ENCODE measurements around the gene SEMA4B.
"Not testable (repeated sequence)": the region's sequence is repeated elsewhere in the genome, so short reads cannot be mapped to it uniquely, and the experiment has no call there.

Gene SEMA4B

GRCh38 chr15:90243943-90244639, 43.0 kb downstream of the SEMA4B start:
- no peak for TF ChIP-seq CTCF (conservative IDR thresholded peaks at IDR 0.05; ENCODE audit: control insufficient read depth, insufficient read depth, low read depth, low read length)
- no peak overlapping the region for H3K4me3 ChIP-seq (ENCODE audit: control insufficient read depth, low read depth, low read length)
- no peak for DNase-seq (ENCODE audit: low read depth)

GRCh38 chr15:90248789-90249202, 47.7 kb downstream of the SEMA4B start:
- TF ChIP-seq CTCF (conservative IDR thresholded peaks at IDR 0.05; ENCODE audit: control insufficient read depth, insufficient read depth, low read depth, low read length): no peak
- no peak for DNase-seq (ENCODE audit: low read depth)
- no peak overlapping the region for H3K4me3 ChIP-seq (ENCODE audit: control insufficient read depth, low read depth, low read length)

- no peak for TF ChIP-seq CTCF (conservative IDR thresholded peaks at IDR 0.05; ENCODE audit: control insufficient read depth, insufficient read depth, low read depth, low read length)
- H3K4me3 ChIP-seq (ENCODE audit: control insufficient read depth, low read depth, low read length): peak within 1 kb of the TSS; percentile 63
- DNase-seq (ENCODE audit: low read depth): peak; percentile 70
Observed at GRCh38 chr15:90249203-90249863, 48.2 kb downstream of the SEMA4B start, which contains the start of gene TTLL13. Gene TTLL13, plus strand, starts transcription at chr15:90249556. Its CDS starts 1,075 bp downstream, at chr15:90250631.

GRCh38 chr15:90257776-90258175, 56.6 kb downstream of the SEMA4B start:
- no peak overlapping the region for H3K4me3 ChIP-seq (ENCODE audit: control insufficient read depth, low read depth, low read length)
- TF ChIP-seq CTCF (conservative IDR thresholded peaks at IDR 0.05; ENCODE audit: control insufficient read depth, insufficient read depth, low read depth, low read length): no peak

GRCh38 chr15:90259524-90259923, 58.4 kb downstream of the SEMA4B start:
- peak; percentile 12 for DNase-seq (ENCODE audit: low read depth)
- no peak overlapping the region for H3K4me3 ChIP-seq (ENCODE audit: control insufficient read depth, low read depth, low read length)
- no peak for TF ChIP-seq CTCF (conservative IDR thresholded peaks at IDR 0.05; ENCODE audit: control insufficient read depth, insufficient read depth, low read depth, low read length)

More at GRCh38 chr15:90257776-90258175, 56.6 kb downstream of the SEMA4B start:
- DNase-seq (ENCODE audit: low read depth): no peak

GRCh38 chr15:90260731-90261130, 59.6 kb downstream of the SEMA4B start:
- not testable (repeated sequence) for H3K4me3 ChIP-seq (ENCODE audit: control insufficient read depth, low read depth, low read length); DNase-seq (ENCODE audit: low read depth)

DNA sequence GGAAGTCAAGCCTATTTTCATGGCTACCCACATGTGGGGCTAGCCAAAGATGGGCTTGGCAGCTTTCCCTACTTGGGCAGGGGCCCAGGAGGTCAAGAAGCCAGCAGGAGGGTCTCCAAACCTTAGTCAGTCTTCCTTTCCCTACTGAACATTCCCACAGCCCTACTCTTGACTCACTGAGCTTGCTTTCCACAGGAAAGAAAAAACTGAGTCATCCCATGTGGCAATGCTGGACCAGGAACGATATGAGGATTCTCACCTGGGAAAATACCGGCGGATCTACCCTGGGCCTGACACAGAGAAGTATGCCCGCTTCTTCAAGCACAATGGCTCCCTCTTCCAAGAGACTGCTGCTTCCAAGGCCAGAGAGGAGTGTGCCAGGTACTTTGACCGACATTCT, 60.7 kb downstream of the SEMA4B start:
- H3K4me3 ChIP-seq (ENCODE audit: control insufficient read depth, low read depth, low read length): no peak overlapping the region
- DNase-seq (ENCODE audit: low read depth): peak; percentile 80
- no peak for TF ChIP-seq CTCF (conservative IDR thresholded peaks at IDR 0.05; ENCODE audit: control insufficient read depth, insufficient read depth, low read depth, low read length)
